GM18505 (cell line): ENCODE measurements around the gene ZKSCAN5.
"Not testable (repeated sequence)": the region's sequence is repeated elsewhere in the genome, so short reads cannot be mapped to it uniquely, and the experiment has no call there.

Experiments
- ATAC-seq: cut with Tn5 transposase; IDR thresholded peaks from one replicate; pipeline ENCODE4 v1.9.1; 2021; ENCODE audit not compliant: unreplicated experiment
- POLR2A ChIP-seq: IDR thresholded peaks from 4 replicates; pipeline ENCODE4 v1.6.1; 2011; ENCODE audit warnings: borderline replicate concordance; ENCODE audit not compliant: insufficient read depth, insufficient read length; ENCODE audit errors: extremely low read depth

The ZKSCAN5 gene

GRCh38 chr7:99514050-99514449 is 9.6 kb downstream of the ZKSCAN5 start:
- ATAC-seq: no peak
- TF ChIP-seq POLR2A: no peak

DNA sequence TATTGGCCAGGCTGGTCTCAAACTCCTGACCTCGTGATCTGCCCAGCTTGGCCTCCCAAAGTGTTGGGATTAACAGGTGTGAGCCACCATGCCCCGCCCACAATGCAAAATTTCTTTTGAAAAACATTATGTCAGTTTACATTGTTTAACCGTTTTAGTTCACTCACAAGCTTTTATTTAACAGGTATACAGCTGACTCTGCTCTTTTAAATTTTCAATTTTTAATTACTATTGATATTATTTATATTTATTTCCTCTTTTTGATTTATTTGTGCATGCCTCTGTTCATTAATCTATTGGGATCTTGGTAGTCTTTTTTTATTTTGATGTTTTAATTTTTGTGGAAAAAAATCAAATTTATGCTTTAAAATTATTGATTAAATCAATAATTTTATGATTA is 16.9 kb downstream of the ZKSCAN5 start:
- no peak for TF ChIP-seq POLR2A
- ATAC-seq: no peak

GRCh38 chr7:99525713-99526440 is 21.4 kb downstream of the ZKSCAN5 start:
- TF ChIP-seq POLR2A: no peak
- ATAC-seq: no peak

DNA sequence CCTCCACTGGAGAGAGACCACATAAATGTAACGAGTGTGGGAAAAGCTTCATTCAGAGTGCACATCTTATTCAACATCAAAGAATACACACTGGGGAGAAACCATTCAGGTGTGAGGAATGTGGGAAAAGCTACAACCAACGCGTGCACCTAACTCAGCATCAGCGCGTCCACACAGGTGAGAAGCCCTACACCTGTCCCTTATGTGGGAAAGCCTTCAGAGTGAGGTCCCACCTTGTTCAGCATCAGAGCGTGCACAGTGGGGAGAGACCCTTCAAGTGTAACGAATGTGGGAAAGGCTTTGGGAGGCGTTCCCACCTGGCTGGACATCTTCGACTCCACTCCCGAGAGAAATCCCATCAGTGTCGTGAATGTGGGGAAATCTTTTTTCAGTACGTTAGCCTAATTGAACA is 26.9 kb downstream of the ZKSCAN5 start:
- no peak for TF ChIP-seq POLR2A
- ATAC-seq: no peak

DNA sequence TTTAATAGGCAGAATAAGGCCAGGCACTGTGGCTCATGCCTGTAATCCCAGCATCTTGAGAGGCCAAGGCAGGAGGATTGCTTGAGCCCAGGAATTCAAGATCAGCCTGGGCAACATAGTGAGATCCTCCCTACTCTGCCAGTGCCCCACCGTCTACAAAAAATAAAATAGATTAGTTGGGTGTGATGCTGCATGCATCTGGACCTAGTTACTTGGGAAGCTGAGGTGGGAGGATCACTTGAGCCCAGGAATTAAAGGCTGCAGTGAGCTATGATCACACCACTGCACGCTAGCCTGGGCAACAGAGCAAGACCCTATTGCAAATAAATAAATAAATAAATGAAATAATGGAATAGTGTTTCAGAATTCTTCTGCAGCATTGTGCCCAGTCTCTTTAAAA is 31.2 kb downstream of the ZKSCAN5 start:
- TF ChIP-seq POLR2A: no peak
- ATAC-seq: no peak

GRCh38 chr7:99539213-99539811 is 34.9 kb downstream of the ZKSCAN5 start:
- no peak for ATAC-seq
- TF ChIP-seq POLR2A: no peak

DNA sequence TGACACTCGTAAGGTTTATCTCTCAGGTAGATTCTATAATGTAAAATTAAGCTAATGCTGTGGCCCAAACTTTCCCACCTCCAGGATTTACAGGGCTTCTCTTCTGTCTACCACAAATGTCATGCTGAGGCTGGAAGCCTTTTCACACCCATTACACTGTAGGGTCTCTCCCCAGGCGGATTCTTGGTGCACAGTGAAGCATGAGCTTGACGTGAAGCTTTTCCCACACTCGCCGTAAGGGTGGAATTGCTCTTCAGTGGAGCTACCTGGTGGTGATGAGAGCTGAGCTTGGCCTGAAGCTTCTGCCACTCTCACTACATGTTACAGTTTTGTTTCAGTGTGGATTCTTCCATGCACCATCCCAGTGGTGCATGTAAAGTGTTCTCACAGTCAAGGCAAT is 36.1 kb downstream of the ZKSCAN5 start:
- no peak for ATAC-seq
- no peak for TF ChIP-seq POLR2A

- no peak for TF ChIP-seq POLR2A
- ATAC-seq: no peak
Measured at GRCh38 chr7:99541212-99541611, 36.8 kb downstream of the ZKSCAN5 start.

DNA sequence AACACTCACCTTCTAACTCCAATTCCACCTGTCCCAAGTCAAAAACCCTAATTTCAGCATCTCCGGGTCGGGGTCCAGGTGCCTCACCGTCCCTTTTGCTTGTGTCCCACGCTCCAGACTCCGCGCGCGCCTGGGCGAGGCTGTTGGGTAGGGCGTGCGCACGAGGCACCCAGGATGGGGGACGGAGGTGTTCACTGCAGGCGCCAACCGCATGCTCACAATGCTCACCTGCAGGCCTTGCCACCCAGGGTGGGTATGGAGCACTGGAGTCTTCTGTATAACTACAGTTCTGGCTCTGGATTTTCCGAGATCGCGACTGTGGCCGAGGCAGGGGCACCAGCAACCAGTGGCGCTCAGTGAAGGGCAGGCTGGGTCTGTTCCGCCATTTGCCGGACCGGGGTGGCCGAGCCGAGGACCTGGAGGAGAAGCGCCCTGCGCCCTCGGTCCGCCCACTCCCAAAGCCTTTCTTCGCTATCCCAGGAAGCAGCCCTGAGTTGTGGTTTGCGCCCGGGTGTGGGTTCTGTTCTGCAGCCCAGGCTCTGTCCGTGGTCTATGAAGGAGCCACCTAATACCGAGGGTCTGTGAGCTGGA is 38.7 kb downstream of the ZKSCAN5 start:
- no peak for ATAC-seq
- no peak for TF ChIP-seq POLR2A

GRCh38 chr7:99543916-99544315 is 39.5 kb downstream of the ZKSCAN5 start:
- no peak for ATAC-seq
- TF ChIP-seq POLR2A: no peak

DNA sequence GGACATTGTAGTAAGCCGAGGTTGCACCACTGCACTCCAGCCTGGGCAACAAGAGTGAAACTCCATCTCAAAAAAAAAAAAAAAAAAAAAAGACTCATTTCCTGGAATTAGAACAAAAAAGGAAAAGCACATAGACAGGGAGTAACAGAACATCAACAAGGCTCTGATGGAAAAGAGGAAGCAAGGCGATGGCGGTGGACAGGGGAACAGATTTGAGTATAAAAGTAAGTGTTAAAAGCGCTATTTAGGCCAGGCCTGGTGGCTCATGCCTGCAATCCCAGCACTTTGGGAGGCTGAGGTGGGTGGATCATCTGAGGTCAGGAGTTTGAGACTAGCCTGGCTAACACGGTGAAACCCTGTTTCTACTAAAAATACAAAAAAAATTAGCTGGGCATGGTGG is 40.8 kb downstream of the ZKSCAN5 start:
- not testable (repeated sequence) for ATAC-seq

- ATAC-seq: not testable (repeated sequence)
Measured at GRCh38 chr7:99549545-99549944, 45.1 kb downstream of the ZKSCAN5 start.

GRCh38 chr7:99551334-99551733 is 46.9 kb downstream of the ZKSCAN5 start:
- no peak for TF ChIP-seq POLR2A
- no peak for ATAC-seq

GRCh38 chr7:99551767-99552463 is 47.5 kb downstream of the ZKSCAN5 start, which contains the start of gene FAM200A:
Gene FAM200A, minus strand, starts transcription at chr7:99552114. Its CDS starts 3,707 bp downstream, at chr7:99548407.
- TF ChIP-seq POLR2A: peak; percentile 94
- ATAC-seq: peak; percentile 91
